ENCODE measurements around the gene DIAPH2.

GRCh38 chrX:97006167-97006566 is 321.5 kb downstream of the DIAPH2 start:
- no peak for TF ChIP-seq CTCF (IDR thresholded peaks at IDR 0.05; ENCODE audit: low read length)
- TF ChIP-seq EZH2 (optimal IDR thresholded peaks at IDR 0.05; ENCODE audit: low read depth, low read length), result no peak
